Upper lobe of left lung (tissue), 4 donors: ENCODE results near the gene P2RX3.

Experiments used
- CTCF ChIP-seq, 6 experiments: fragments of 450-650 bp in 4 of 6; fragments of 200-600 bp in 2 of 6; sonication (generic) in 2 of 6; IDR thresholded peaks; one replicate each; pipeline ENCODE4 v1.5.1; 2016 to 2019; ENCODE audit warnings: antibody characterized with exemption in 6 of 6
- POLR2A ChIP-seq, 4 donors: fragments of 450-650 bp; IDR thresholded peaks; one replicate each; pipeline ENCODE4 v1.5.1; 2016 to 2017; ENCODE audit warnings: antibody characterized with exemption in 4 of 4, mild to moderate bottlenecking in 2 of 4

GRCh38 chr11:57353036-57353435, 14.9 kb downstream of the P2RX3 start:
- TF ChIP-seq POLR2A (IDR thresholded peaks at IDR 0.05) (no peak), CTCF (IDR thresholded peaks at IDR 0.05) (no peak)
